A549 (cell line): Measurements from ENCODE around the gene LIN28A. TPM values are rescaled to one million over a fixed set of nuclear protein-coding genes. Genes with fewer than 3 reads are reported as not detected.

ENCODE experiments used
- ATAC-seq, 2 experiments: fragments of 200-7000 bp in 1 of 2; fragments of >200 bp in 1 of 2; cut with Nextera tagmentation in 1 of 2; cut with Tn5 transposase in 1 of 2; 3 replicates each; pipeline versions ENCODE4 v1.8.0 to v1.9.1; 2018 to 2020; ENCODE audit warnings: mild to moderate bottlenecking in 1 of 2, moderate library complexity in 1 of 2
- CTCF ChIA-PET: fragments of 300-600 bp; sonication (Branson Sonifier 250); formaldehyde crosslinking; extraction: SDS; loops from one replicate; lab custom pipeline; 2021; ENCODE audit warnings: antibody characterized with exemption, inconsistent platforms; lab: Yijun Ruan, JAX
- POLR2A ChIA-PET: fragments of 350-600 bp; formaldehyde crosslinking; extraction: SDS; loops from one replicate; lab custom pipeline; 2021; ENCODE audit warnings: antibody characterized with exemption, inconsistent platforms; lab: Yijun Ruan, JAX
- DNase-seq, 2 experiments: peaks; one replicate each; pipeline versions ENCODE4 v3.0.0 to v3.0.0-alpha.2; 2011 to 2016; ENCODE audit warnings: low read depth in 1 of 2, low spot score in 1 of 2
- FAIRE-seq: peaks from 2 replicates; lab custom pipeline; 2011; peaks lifted over from hg19 to GRCh38; lab: Jason Lieb, UNC
- H3K27ac ChIP-seq, 2 experiments: fragments of >200 bp; sonication (Bioruptor Twin); formaldehyde crosslinking; 3 replicates each; pipeline ENCODE4 v1.5.1; 2016 to 2017
- H3K4me1 ChIP-seq: fragments of >200 bp; sonication (Bioruptor Twin); formaldehyde crosslinking; 3 replicates; pipeline ENCODE4 v1.6.1; 2016
- H3K4me2 ChIP-seq: fragments of >200 bp; sonication (Bioruptor Twin); formaldehyde crosslinking; 3 replicates; pipeline ENCODE4 v1.6.1; 2016
- H3K4me3 ChIP-seq: fragments of >200 bp; sonication (Bioruptor Twin); formaldehyde crosslinking; 3 replicates; pipeline ENCODE4 v1.5.1; 2016
- H3K9me3 ChIP-seq: fragments of >200 bp; sonication (Bioruptor Twin); formaldehyde crosslinking; 3 replicates; pipeline ENCODE4 v1.6.1; 2016
- CBX2 ChIP-seq: fragments of 200-600 bp; sonication (generic); IDR thresholded peaks from 2 replicates; pipeline ENCODE4 v1.6.1; 2016; ENCODE audit warnings: low read depth, mild to moderate bottlenecking, borderline replicate concordance
- CTCF ChIP-seq: fragments of >200 bp; sonication (Bioruptor Twin); formaldehyde crosslinking; IDR thresholded peaks from 3 replicates; pipeline ENCODE4 v1.5.1; 2016
- EHF ChIP-seq: fragments of 250-450 bp; sonication (Bioruptor Pico); IDR thresholded peaks from 2 replicates; pipeline ENCODE4 v1.5.0; 2020; ENCODE audit warnings: mild to moderate bottlenecking
- EHMT2 ChIP-seq: fragments of 200-600 bp; sonication (generic); IDR thresholded peaks from 2 replicates; pipeline ENCODE4 v1.6.1; 2016; ENCODE audit warnings: antibody characterized with exemption, low read depth, mild to moderate bottlenecking, moderate library complexity
- FOSL2 ChIP-seq, 2 experiments: fragments of 450-650 bp in 1 of 2; fragments of >200 bp in 1 of 2; sonication (Bioruptor Twin) in 1 of 2; formaldehyde crosslinking; IDR thresholded peaks; 2 replicates each; pipeline versions ENCODE4 v1.5.0 to v1.6.1; 2016 to 2020; ENCODE audit warnings: mild to moderate bottlenecking in 1 of 2, moderate library complexity in 1 of 2
- HEYL ChIP-seq: fragments of 250-450 bp; sonication (Bioruptor Pico); IDR thresholded peaks from 2 replicates; pipeline ENCODE4 v1.8.0; 2021; ENCODE audit warnings: mild to moderate bottlenecking, moderate library complexity
- HMGXB4 ChIP-seq: fragments of 250-450 bp; sonication (Bioruptor Pico); IDR thresholded peaks from 2 replicates; pipeline ENCODE4 v1.5.0; 2021; ENCODE audit warnings: mild to moderate bottlenecking, moderate library complexity, borderline replicate concordance
- HOXB5 ChIP-seq: fragments of 250-450 bp; sonication (Bioruptor Pico); IDR thresholded peaks from 2 replicates; pipeline ENCODE4 v1.5.0; 2020; ENCODE audit warnings: mild to moderate bottlenecking, moderate library complexity
- JUN ChIP-seq, 2 experiments: fragments of >200 bp; sonication (Bioruptor Twin); formaldehyde crosslinking; IDR thresholded peaks; 2 replicates in 1 of 2; 3 replicates in 1 of 2; pipeline ENCODE4 v1.6.1; 2016 to 2017
- KDM5A ChIP-seq: fragments of 200-600 bp; sonication (generic); IDR thresholded peaks from 2 replicates; pipeline ENCODE4 v1.6.1; 2016; ENCODE audit warnings: antibody characterized with exemption, mild to moderate bottlenecking
- MAFK ChIP-seq: fragments of 450-650 bp; IDR thresholded peaks from 2 replicates; pipeline ENCODE4 v1.6.1; 2014; ENCODE audit not compliant: partially characterized antibody
- MAX ChIP-seq: IDR thresholded peaks from 2 replicates; pipeline ENCODE4 v1.6.1; 2012
- MYC ChIP-seq: IDR thresholded peaks from 2 replicates; pipeline ENCODE4 v1.6.1; 2012; ENCODE audit warnings: mild to moderate bottlenecking, inconsistent platforms, low read length, improper control_type of control experiment, borderline replicate concordance
- NFE2L2 ChIP-seq: fragments of 150-350 bp; conservative IDR thresholded peaks from 2 replicates; pipeline ENCODE4 v1.6.1; 2014; ENCODE audit warnings: low read length
- NR3C1 ChIP-seq: fragments of >200 bp; sonication (Bioruptor Twin); formaldehyde crosslinking; IDR thresholded peaks from 3 replicates; pipeline ENCODE4 v1.6.1; 2017
- PBX3 ChIP-seq: IDR thresholded peaks from 2 replicates; pipeline ENCODE4 v1.6.1; 2012
- POLR2AphosphoS2 ChIP-seq: conservative IDR thresholded peaks from 2 replicates; pipeline ENCODE4 v1.6.1; 2012; ENCODE audit warnings: low read length, improper control_type of control experiment, inconsistent platforms
- RCOR1 ChIP-seq: fragments of 150-350 bp; IDR thresholded peaks from 2 replicates; pipeline ENCODE4 v1.6.1; 2014; ENCODE audit warnings: antibody characterized with exemption, low read length, low read depth
- REST ChIP-seq: fragments of 200-600 bp; sonication (generic); IDR thresholded peaks from 2 replicates; pipeline ENCODE4 v1.6.1; 2016; ENCODE audit warnings: antibody characterized with exemption, mild to moderate bottlenecking, moderate library complexity
- RNF2 ChIP-seq: fragments of 200-600 bp; sonication (generic); IDR thresholded peaks from 2 replicates; pipeline ENCODE4 v1.6.1; 2016; ENCODE audit warnings: low read depth, mild to moderate bottlenecking, antibody characterized with exemption, moderate library complexity, borderline replicate concordance
- SMC3 ChIP-seq: fragments of >200 bp; sonication (Bioruptor Twin); formaldehyde crosslinking; IDR thresholded peaks from 3 replicates; pipeline ENCODE4 v1.6.1; 2018; ENCODE audit warnings: inconsistent platforms
- TP53 ChIP-seq: fragments of 250-450 bp; sonication (Bioruptor Pico); IDR thresholded peaks from 2 replicates; pipeline ENCODE4 v1.5.0; 2021; ENCODE audit warnings: mild to moderate bottlenecking, moderate library complexity
- USF2 ChIP-seq: fragments of 450-650 bp; IDR thresholded peaks from 2 replicates; pipeline ENCODE4 v1.6.1; 2014; ENCODE audit warnings: antibody characterized with exemption
- ZC3H11A ChIP-seq: fragments of 450-650 bp; IDR thresholded peaks from 2 replicates; pipeline ENCODE4 v1.6.1; 2014; ENCODE audit warnings: antibody characterized with exemption, mild to moderate bottlenecking
- WGBS: methylation state at CpG from one replicate; pipeline ENCODE4 v1.1.6; 2017; ENCODE audit errors: missing lambda C conversion rate; 5-methylcytosine and 5-hydroxymethylcytosine counted together
- polyA plus RNA-seq, 4 experiments: library from polyadenylated mRNA; depleted of rRNA in 3 of 4; stranded (reverse); fragments of >200 nt; fragmentation: RNase III in 1 of 4; extraction: RNeasy Plus Mini Kit Qiagen cat#74134 plus additional on column Dnase treatment in 1 of 4; gene quantifications; 2 replicates in 3 of 4; 3 replicates in 1 of 4; pipeline ENCODE4 v1.2.3, GENCODE V29; 2011 to 2017

The LIN28A gene
- polyA plus RNA-seq, 2 of the 4 experiments (the other 2 are of a cell fraction): 0.03 to 0.04 TPM

GRCh38 chr1:26395754-26396153 lies 14.9 kb upstream of the LIN28A start:
- TF ChIP-seq JUN (IDR thresholded peaks at IDR 0.05) (no peak), MAX (no peak), ZC3H11A (no peak)
- TF ChIP-seq, all 56 proteins: peak for 0
- DNase-seq: no peak
- 88% methylated on average over 7 of the region's 8 CpGs for WGBS
- Histone ChIP-seq H3K4me2 (no peak overlapping the region), H3K4me3 (no peak overlapping the region), H3K4me1 (peaks cover 10% of the 10 kb centered on the region; the same call in 2 of the 3 replicates), H3K9me3 (no peaks in the 10 kb centered on the region), H3K27ac (no peak overlapping the region)
- ATAC-seq: no peak
- CTCF ChIA-PET: interaction anchor here (0.6 to 3.9 kb wide), 7 partner anchors 10 to 362 kb away, joined by 3 to 21 read pairs (median 4); no protein-coding TSS in a partner anchor
- FAIRE-seq: no peak
- POLR2A ChIA-PET: no interaction called here

- 32% methylated on average over 3 of the region's 3 CpGs for WGBS
- Histone ChIP-seq H3K4me3 (no peak overlapping the region), H3K9me3 (no peaks in the 10 kb centered on the region), H3K4me1 (peaks cover 4% of the 10 kb centered on the region; the same call in 1 of the 3 replicates), H3K4me2 (no peak overlapping the region), H3K27ac (no peak overlapping the region)
- CTCF ChIA-PET: interaction anchor here (1.2 to 2.5 kb wide), 4 partner anchors 18 to 77 kb away, joined by 3 to 8 read pairs (median 6); no protein-coding TSS in a partner anchor
- POLR2A ChIA-PET: no interaction called here
- DNase-seq (no peak), ATAC-seq (no peak), FAIRE-seq (no peak)
- TF ChIP-seq PBX3 (no peak), SMC3 (no peak), MAFK (no peak), TP53 (CRISPR knock-in tag) (no peak), ZC3H11A (no peak), HEYL (CRISPR knock-in tag) (no peak), RNF2 (no peak), REST (no peak), EHF (no peak), NFE2L2 (no peak), HOXB5 (CRISPR knock-in tag) (no peak), CBX2 (no peak), HMGXB4 (CRISPR knock-in tag) (no peak)
- TF ChIP-seq, all 56 proteins: peak for 0
Observed at GRCh38 chr1:26399034-26399433, 11.6 kb upstream of the LIN28A start.

- Histone ChIP-seq H3K27ac (no peak overlapping the region), H3K4me1 (peaks cover 22% of the 10 kb centered on the region), H3K4me3 (no peak overlapping the region), H3K4me2 (no peak overlapping the region), H3K9me3 (no peaks in the 10 kb centered on the region)
- ATAC-seq (no peak), FAIRE-seq (no peak), DNase-seq (no peak)
- ChIA-PET CTCF (interaction anchor here (0.6 to 1.4 kb wide), 3 partner anchors 10 to 167 kb away, joined by 3 to 8 read pairs (median 3); no protein-coding TSS in a partner anchor), POLR2A (no interaction called here)
- 88% methylated on average over 3 of the region's 3 CpGs for WGBS
- TF ChIP-seq HOXB5 (CRISPR knock-in tag): no peak
- TF ChIP-seq POLR2AphosphoS2: no peak
- TF ChIP-seq USF2: no peak
- no peak for TF ChIP-seq EHMT2
- no peak for TF ChIP-seq CTCF
- no peak for TF ChIP-seq NR3C1
- no peak for TF ChIP-seq RCOR1
- TF ChIP-seq FOSL2 (IDR thresholded peaks at IDR 0.05): no peak
- TF ChIP-seq FOSL2 (CRISPR knock-in tag; IDR thresholded peaks at IDR 0.05): no peak
- TF ChIP-seq KDM5A: no peak
- TF ChIP-seq MYC: no peak
Observed at GRCh38 chr1:26401891-26402290, 8.7 kb upstream of the LIN28A start.
